ENCODE results near the gene TUBA4A.

DNA sequence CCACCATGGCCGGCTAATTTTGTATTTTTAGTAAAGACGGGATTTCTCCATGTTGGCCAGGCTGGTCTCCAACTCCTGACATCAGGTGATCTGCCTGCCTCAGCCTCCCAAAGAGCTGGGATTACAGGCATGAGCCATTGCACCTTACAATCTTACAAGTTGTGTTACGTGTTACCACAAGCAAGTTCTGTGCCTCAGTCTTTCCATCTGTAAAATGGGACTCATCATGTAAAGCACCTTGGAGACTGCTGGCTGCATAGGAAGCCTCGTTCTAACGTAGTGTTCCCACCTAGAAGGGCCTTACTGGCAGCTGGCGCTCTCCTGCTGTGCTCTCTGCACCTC lies 35.4 kb upstream of the TUBA4A start:
- TF ChIP-seq, protein P1, sequence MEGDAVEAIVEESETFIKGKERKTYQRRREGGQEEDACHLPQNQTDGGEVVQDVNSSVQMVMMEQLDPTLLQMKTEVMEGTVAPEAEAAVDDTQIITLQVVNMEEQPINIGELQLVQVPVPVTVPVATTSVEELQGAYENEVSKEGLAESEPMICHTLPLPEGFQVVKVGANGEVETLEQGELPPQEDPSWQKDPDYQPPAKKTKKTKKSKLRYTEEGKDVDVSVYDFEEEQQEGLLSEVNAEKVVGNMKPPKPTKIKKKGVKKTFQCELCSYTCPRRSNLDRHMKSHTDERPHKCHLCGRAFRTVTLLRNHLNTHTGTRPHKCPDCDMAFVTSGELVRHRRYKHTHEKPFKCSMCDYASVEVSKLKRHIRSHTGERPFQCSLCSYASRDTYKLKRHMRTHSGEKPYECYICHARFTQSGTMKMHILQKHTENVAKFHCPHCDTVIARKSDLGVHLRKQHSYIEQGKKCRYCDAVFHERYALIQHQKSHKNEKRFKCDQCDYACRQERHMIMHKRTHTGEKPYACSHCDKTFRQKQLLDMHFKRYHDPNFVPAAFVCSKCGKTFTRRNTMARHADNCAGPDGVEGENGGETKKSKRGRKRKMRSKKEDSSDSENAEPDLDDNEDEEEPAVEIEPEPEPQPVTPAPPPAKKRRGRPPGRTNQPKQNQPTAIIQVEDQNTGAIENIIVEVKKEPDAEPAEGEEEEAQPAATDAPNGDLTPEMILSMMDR (IDR thresholded peaks at IDR 0.05) = no peak
- TF ChIP-seq POLR2A (IDR thresholded peaks at IDR 0.05) (no peak), POLR2AphosphoS5 (IDR thresholded peaks at IDR 0.05) (no peak)
